BJ (cell line): ENCODE measurements around the gene NMT1. TPM values are rescaled to one million over a fixed set of nuclear protein-coding genes. Genes with fewer than 3 reads are reported as not detected.

Source experiments
- CTCF ChIA-PET: fragments of 350-600 bp; formaldehyde crosslinking; extraction: SDS; loops from one replicate; lab custom pipeline; 2021; ENCODE audit warnings: antibody characterized with exemption, inconsistent platforms; lab: Yijun Ruan, JAX
- POLR2A ChIA-PET: fragments of 300-600 bp; sonication (Branson Sonifier 250); formaldehyde crosslinking; extraction: SDS; loops from one replicate; lab custom pipeline; 2021; ENCODE audit warnings: antibody characterized with exemption; lab: Charles Lee
- DNase-seq: peaks from one replicate; pipeline ENCODE4 v3.0.0-alpha.2; 2011; ENCODE audit warnings: low read depth
- H3K27me3 ChIP-seq: 2 replicates; pipeline ENCODE4 v1.6.0; 2011; ENCODE audit warnings: low read length; ENCODE audit not compliant: control insufficient read depth, insufficient read depth
- H3K36me3 ChIP-seq: 2 replicates; pipeline ENCODE4 v1.5.1; 2011; ENCODE audit warnings: low read length; ENCODE audit not compliant: control insufficient read depth, insufficient read depth
- H3K4me3 ChIP-seq: 2 replicates; pipeline ENCODE4 v1.5.1; 2011; ENCODE audit warnings: low read depth, mild to moderate bottlenecking, control low read depth, low read length
- polyA plus RNA-seq: library from polyadenylated mRNA; depleted of rRNA; stranded (reverse); fragments of >200 nt; gene quantifications from 2 replicates; pipeline ENCODE4 v1.2.3, GENCODE V29; 2011
- TF ChIP-seq, protein P1 (sequence below): IDR thresholded peaks from 2 replicates; pipeline ENCODE4 v1.5.1; 2011; ENCODE audit warnings: low read depth, mild to moderate bottlenecking, control low read depth, inconsistent platforms, low read length, moderate library complexity; ENCODE audit not compliant: insufficient read depth

Gene NMT1
- polyA plus RNA-seq, 1 experiment = 62.5 TPM

- H3K36me3 ChIP-seq = no peaks in the 10 kb centered on the region
- TF ChIP-seq, protein P1, sequence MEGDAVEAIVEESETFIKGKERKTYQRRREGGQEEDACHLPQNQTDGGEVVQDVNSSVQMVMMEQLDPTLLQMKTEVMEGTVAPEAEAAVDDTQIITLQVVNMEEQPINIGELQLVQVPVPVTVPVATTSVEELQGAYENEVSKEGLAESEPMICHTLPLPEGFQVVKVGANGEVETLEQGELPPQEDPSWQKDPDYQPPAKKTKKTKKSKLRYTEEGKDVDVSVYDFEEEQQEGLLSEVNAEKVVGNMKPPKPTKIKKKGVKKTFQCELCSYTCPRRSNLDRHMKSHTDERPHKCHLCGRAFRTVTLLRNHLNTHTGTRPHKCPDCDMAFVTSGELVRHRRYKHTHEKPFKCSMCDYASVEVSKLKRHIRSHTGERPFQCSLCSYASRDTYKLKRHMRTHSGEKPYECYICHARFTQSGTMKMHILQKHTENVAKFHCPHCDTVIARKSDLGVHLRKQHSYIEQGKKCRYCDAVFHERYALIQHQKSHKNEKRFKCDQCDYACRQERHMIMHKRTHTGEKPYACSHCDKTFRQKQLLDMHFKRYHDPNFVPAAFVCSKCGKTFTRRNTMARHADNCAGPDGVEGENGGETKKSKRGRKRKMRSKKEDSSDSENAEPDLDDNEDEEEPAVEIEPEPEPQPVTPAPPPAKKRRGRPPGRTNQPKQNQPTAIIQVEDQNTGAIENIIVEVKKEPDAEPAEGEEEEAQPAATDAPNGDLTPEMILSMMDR = peak; percentile 43
- no peak for DNase-seq
- CTCF ChIA-PET = interaction anchor here (1.3 to 9.0 kb wide), 2 partner anchors 97 to 241 kb away, joined by 3 to 259 read pairs; partner anchors contain the start of gene GFAP
- no peak overlapping the region for H3K4me3 ChIP-seq
- POLR2A ChIA-PET = no interaction called here
- no peaks in the 10 kb centered on the region for H3K27me3 ChIP-seq
Measured at GRCh38 chr17:45016823-45017222, 44.3 kb upstream of the NMT1 start.

- Histone ChIP-seq H3K4me3 (peak overlapping the region; percentile 47), H3K36me3 (peaks cover 4% of the 10 kb centered on the region; the same call in 1 of the 2 replicates), H3K27me3 (no peaks in the 10 kb centered on the region)
- CTCF ChIA-PET = interaction anchor here (0.6 to 9.0 kb wide), 12 partner anchors 9 to 351 kb away, joined by 3 to 259 read pairs (median 6); partner anchors contain the start of genes EFTUD2 and GFAP
- POLR2A ChIA-PET = no interaction called here
- TF ChIP-seq, protein P1 = no peak
- DNase-seq = no peak
Measured at GRCh38 chr17:45018514-45018847, 42.6 kb upstream of the NMT1 start.

GRCh38 chr17:45018848-45019711 is 42.0 kb upstream of the NMT1 start:
- Histone ChIP-seq H3K27me3 (no peaks in the 10 kb centered on the region), H3K36me3 (peaks cover 6% of the 10 kb centered on the region), H3K4me3 (peak overlapping the region; percentile 47)
- ChIA-PET CTCF (interaction anchor here (0.6 to 9.0 kb wide), 21 partner anchors 9 to 351 kb away, joined by 3 to 259 read pairs (median 5); partner anchors contain the start of genes EFTUD2 and GFAP), POLR2A (interaction anchor here (0.5 to 1.0 kb wide), 2 partner anchors 42 to 1912 kb away, joined by 3 read pairs; partner anchors contain the start of gene NMT1)
- TF ChIP-seq, protein P1 = peak; percentile 23; the same call in 1 of the 2 replicates
- DNase-seq = no peak

GRCh38 chr17:45020354-45021138 is 40.6 kb upstream of the NMT1 start:
- DNase-seq = no peak
- H3K36me3 ChIP-seq = peaks cover 6% of the 10 kb centered on the region
- H3K27me3 ChIP-seq = no peaks in the 10 kb centered on the region
- POLR2A ChIA-PET = interaction anchor here (1.0 kb wide), 1 partner anchor 41 kb away, joined by 3 read pairs; the partner anchor contains the start of gene NMT1
- TF ChIP-seq, protein P1 = no peak
- CTCF ChIA-PET = interaction anchor here (0.6 to 9.0 kb wide), 27 partner anchors 11 to 245 kb away, joined by 3 to 259 read pairs (median 5); partner anchors contain the start of genes EFTUD2 and GFAP
- no peak overlapping the region for H3K4me3 ChIP-seq
